ENCODE results near the gene DNASE1L2.

The DNASE1L2 gene

DNA sequence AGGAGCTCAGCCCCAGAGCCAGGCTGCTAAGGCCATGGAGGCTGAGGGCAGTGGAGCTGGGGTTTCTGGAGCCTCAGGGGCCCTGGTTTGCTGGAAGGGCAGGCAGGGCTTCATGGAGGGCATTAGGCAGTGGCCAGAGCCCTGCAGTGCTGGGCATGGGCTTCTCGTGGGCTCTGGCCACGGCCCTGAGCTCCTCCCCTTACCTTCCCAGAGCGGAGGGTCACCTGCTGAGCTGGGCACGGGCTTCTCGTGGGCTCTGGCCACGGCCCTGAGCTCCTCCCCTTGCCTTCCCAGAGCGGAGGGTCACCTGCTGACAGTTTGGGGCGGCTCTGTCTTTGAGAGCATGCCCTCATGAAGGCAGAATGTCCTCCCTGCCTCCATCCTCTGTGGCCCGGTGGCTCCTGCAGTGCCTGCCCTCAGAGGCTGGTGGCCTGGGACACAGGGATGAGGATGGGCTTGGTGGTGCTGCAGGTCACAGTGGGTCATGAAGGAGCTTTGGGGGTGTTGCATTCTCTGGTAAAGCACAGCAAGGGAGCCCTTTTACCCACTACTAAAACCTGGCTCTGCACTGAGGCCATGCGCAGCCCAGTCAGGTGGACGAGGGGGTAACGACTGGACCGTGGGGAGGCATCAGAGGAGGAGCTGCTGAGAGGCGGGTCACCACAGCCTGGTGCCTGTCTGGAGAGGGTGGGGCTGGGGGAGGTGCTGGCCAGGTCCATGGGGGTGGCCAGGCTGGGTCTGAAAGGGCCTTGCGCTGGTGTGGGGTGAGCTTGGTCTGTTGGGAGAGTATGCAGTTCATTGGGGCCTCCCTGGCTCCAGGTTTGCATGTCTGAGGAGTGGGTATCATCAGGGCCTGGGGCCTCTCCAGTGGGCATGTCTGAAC is 34.6 kb downstream of the DNASE1L2 start:
- DNase-seq (ENCODE audit: low spot score): no peak

DNA sequence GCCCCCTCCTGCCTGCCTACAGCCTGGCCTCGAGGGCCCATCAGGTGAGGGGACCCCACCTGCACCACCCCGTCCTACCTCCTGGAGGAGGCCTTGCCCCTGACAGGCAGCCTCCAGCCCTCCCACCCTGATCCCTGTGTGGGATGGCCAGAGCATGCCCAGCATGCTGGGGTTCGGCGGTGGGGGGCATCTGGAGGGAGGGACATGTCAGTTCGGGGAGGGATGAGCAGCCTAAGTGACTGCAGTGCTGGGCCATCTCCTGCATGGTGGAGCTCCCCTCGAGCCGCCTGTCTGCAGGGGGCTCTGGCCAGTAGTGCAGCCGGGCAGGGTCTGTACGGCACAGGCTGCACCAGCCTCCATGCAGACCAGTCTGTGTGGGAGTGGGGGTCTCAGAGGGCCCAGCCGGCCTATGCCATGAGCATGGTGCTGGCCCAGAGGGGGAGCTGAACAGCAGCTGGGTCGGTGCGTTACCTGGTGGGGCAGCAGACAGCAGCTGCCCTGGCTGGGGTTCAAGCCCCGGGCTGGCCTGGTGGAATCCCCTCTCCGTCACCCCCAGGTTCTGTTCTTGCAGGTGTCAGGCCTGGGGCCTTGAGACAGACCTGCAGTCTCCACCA is 35.7 kb downstream of the DNASE1L2 start:
- no peak for DNase-seq (ENCODE audit: low spot score)

DNA sequence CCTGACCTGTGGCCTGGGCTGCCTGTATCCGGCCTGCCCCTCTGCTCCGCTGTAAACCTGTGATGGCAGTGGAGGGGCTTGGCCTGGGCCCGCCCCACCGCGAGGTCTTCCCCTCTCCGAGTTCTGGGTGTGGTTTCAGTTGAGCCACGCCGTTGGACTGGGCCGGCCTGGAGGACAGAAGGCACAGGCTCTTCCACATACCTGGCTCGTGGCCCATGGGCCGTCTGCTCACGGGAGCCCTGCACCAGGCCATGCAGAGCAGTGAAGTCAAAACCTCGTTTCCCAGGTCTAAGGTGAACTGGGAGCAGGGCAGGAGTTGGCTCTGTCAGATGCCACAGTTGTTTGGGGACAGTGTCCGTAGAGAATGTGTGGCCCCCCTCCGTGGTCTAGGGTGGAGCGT is 37.2 kb downstream of the DNASE1L2 start:
- DNase-seq (ENCODE audit: low spot score): no peak

DNA sequence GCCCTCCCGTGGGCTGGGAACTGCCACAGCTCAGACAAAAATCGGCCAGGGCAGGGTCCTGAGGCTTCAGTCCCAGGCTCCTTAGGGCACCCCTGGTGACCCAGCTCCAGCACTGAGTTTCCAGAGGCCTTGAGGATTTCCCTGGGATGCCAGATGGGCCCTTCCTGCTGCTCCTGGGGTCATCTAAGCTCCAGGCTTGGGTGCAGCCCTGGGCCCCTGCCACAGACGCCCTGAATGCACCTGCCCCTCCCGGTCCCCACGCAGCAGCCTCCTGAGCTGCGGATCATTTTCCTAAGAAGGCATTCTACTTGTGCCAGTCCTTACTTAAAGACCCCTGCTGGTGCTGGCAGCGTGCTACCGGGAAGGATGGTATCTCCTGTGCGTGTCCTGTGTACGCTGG is 37.7 kb downstream of the DNASE1L2 start:
- DNase-seq (ENCODE audit: low spot score): no peak

DNA sequence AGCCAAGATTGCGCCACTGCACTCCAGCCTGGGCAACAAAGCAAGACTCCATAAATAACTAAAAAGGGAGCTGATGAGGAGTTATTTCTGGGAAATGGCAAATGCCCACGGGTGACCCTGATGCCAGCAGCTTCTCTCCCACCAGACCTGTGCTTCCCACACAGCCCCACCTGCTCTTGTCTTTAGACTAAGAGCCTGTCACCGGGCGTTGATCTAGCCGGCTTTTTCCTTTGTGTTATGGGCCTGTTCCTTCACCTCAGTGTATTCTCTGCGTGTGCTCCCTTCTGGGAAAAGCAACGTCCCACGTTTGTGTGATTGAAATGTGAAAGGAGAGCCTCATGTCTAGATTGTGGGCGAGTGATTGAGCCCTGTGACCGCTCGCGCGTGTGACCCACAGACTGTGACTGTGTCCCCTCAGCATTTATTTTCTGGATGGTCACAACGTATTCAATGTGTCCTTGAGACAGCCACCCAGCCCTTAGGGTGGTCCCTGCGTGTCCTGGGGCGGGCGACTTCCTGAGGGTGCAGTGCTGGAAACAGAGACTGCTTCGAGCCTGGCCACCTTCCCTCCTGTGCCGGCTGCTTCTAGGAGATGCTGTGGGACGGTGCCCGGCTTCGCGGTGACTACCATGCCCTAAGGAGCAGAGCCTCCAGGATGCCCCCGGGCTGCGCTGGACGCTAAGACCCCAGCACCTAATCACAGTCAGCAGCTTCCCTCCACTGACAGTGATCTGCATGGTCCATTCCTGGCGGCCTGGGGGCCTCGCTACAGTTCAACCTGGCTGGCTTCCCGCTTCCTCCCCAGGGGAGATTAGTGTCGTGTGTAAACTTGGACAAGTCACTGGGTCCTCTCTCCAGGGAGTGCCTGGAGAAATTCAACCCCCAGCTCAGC is 39.5 kb downstream of the DNASE1L2 start:
- no peak for DNase-seq (ENCODE audit: low spot score)

DNA sequence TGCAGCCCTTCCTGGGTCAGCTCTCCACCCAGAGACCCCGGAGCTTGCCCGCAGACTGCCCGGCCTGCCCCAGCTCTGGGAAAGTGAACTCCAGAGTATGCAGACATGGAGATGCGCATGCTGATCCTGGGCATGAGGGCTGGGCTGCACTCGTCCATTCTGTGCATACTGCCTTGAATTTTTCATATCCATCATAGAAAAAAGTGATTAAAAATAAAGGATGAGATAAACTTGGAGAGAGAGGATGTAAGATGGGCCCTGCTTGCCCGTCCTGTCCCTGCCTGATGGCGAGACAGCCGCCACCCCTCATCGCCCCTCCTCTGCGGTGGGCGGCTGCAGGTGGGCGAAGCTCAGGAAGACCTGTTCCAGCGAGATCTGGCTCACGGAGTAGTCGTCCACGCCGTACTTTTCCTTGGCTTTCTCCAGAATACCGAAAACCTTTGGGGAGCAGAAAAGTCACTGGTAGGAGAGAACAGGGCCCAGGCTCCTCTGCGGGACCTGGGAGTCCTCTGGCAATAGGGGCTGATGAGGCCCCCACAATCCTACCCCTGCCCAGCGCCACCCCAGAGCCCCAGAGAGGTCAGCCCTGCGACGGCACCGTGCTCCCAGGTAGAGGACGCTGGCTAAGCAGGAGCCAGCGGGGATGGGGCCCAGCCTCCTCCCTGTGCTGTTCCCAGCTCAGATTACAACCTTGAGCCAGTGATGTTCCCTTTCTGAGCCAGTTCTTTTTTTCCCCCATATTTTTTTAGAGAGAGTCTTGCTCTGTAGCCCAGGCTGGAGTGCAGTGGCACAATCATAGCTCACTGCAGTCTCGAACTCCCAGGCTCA is 40.3 kb downstream of the DNASE1L2 start:
- no peak for DNase-seq (ENCODE audit: low spot score)

DNA sequence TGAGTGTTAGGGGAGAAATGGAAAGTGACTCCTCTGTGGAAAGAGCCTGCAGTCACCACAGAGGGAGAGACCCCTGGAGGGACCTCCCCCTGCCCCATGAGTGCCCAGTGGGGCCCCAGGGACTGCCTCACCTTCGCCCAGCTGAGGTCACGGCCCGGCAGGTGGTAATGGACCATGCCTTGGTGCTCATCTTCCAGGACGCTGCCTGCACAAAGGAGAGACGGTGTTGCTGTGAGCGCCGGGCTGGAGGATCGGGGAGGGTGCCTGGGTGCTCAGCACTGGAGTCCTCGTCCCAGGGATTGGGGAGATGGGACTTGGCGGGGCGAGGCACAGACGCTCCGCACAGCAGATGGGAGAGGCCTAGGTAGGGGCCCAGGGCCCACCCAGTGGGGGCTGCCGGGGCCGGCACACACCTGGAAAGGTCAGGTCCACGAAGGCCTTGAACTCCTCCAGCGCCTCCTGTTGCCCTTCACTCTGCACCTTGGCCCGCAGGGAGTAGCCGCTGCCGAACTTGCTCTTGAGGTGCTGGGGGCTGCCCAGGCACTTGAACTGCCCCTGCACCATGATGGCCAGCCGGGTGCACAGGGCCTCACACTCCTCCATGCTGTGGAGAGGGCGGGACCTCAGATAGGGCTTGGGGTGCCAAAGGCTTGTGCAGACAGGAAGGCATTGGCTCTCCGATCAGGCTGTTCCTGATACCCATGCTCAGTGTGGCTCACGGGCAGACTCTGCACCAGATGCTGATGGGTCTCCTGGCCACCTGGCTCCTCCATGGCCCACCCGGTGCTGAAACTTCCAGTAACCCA is 41.4 kb downstream of the DNASE1L2 start:
- DNase-seq (ENCODE audit: low spot score): no peak

DNA sequence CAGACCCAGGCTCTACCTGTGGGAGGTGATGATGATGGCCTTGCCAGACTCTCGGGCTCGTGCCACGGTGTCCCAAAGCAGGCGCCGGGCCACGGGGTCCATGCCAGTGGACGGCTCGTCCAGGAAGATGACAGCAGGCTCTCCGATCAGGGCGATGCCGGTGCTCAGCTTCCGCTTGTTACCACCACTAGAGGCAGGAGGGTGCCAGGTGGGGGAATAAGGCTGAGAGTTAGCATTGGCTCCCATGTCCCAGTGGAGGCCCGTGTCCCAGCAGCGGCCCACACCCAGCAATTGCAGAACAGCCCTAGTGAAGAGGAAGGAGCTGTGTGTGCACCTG is 42.0 kb downstream of the DNASE1L2 start:
- no peak for DNase-seq (ENCODE audit: low spot score)

DNA sequence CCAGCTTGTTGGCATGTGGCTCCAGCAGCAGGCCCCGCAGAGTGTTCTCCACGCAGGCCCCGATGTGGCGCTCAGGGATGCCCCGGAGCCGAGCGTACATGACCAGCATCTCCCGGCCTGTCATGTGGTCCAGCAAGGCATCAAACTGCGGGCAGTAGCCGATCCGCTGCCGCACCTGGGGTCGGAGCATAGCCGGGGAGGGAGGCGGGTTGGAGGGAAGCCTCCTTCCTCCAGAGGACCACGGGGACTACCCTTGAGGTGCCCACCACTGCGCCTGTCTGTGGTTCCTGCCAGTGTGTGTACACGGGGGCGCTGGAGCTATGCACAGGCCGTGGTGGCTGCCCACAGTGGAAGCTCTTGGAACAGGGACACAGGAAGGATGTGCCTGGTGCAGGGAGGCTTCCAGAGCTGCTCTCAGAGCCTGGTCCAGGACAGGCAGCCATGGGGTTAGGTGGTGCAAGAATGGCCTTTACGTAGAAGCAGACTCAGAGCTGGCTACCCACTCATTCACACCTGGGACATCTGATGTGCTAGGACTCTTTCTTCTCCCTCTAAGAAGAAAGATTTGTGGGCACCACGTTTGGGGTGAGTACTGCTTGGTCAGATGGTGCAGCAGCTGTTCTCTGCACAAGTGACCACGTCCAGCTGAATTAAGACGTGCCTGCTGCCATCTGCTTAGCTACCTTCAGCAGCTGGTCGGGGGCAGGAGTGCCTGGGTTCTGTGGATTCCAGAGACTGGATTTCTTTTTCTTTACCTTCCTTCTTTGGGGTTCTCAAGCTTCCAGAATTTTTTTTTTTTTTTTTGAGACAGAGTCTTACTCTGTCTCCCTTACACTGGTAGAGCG is 42.9 kb downstream of the DNASE1L2 start:
- DNase-seq (ENCODE audit: low spot score): no peak

DNA sequence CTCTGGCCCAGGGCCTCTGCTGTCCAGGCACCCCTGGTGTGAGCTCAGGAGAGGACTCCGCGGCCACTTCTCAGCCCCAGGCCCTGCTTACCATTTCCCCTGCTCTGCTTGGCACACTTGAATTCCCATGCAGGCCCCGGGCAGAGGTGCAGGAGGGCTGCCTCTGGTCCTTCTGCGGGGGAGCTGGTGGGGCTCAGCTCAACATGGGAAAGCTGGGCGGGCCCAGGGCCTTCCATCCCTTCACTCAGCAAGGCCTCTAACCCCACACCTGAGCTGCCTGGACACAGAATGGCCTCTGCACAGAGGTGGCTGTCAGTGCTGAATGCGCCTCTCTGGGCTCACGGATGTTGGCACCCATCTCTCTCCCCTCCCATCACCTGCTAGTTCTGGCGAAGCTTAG is 44.2 kb downstream of the DNASE1L2 start:
- DNase-seq (ENCODE audit: low spot score): no peak

DNA sequence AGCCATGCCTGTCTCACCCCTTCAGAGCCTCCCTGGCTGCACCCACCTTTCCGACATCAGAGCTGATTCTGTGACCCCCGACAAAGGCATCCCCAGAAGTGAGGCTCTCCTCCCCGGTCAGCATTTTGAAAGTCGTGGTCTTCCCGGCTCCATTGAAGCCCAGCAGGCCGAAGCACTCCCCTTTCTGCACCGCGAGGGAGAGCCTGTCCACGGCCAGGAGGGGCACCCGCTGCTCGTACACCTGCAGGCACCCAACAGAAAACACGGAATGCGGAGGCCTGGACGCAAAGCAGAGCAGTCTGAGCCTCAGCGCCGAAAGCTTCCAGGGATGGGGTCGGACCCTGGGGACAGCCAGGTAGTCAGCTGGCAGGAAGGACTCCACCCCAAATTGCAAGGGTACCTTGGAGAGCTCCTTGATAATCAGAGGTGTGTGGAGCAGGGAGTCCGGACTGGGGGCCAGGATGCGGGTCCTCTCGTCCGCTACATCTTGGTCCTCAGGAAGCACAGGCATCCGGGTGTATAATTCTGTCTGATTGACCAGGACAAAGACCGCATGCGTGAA is 44.8 kb downstream of the DNASE1L2 start:
- DNase-seq (ENCODE audit: low spot score): no peak

DNA sequence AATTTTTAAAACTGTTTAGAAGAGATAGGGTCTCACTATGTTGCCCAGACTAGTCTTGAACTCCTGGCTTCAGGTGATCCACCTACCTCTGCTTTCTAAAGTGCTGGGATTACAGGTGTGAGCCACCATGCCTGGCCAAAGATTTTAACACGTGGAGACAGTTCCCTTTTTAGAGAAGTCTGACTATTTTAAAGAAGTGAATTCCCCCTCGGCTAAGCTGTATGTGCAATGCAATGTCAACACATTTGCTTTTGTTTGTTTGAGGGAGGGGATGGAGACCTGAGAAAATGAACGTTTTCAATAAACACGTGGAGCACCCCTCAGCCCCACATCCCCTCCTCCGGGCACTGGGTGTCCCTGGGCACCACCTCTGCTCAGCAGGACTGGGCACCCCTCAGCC is 46.0 kb downstream of the DNASE1L2 start:
- DNase-seq (ENCODE audit: low spot score): no peak

DNA sequence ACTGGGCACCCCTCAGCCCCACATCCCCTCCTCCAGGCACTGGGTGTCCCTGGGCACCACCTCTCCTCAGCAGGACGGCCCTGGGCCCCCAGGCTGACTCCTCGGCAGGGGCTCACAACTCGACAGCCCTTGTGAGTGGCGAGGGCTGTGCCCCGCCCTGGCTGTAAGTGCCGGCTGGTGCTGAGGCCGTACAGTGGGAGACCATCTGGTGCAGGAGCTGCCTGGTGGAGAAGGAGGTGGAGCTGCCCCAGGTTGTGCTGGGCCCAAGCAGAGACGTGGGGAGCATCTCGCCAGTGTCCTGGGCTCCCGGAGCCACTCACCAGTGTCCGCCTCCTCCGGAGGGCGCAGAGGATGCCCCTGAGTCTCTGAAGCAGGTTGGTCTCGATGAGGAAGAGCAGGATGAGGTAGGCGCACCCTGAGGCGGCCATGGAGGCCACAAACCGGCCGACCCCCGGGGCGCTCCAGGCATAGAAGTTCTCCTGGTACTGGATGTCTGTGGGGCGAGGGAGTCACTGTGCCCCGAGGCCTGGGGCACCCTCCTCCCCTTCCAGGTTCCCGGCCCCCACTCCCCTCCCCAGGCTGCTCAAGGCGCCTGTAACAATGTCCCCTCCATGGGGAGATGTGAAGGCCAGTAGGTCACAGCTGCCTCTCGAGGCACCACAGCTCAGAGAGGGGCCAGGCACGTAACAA is 46.8 kb downstream of the DNASE1L2 start:
- no peak for DNase-seq (ENCODE audit: low spot score)

DNA sequence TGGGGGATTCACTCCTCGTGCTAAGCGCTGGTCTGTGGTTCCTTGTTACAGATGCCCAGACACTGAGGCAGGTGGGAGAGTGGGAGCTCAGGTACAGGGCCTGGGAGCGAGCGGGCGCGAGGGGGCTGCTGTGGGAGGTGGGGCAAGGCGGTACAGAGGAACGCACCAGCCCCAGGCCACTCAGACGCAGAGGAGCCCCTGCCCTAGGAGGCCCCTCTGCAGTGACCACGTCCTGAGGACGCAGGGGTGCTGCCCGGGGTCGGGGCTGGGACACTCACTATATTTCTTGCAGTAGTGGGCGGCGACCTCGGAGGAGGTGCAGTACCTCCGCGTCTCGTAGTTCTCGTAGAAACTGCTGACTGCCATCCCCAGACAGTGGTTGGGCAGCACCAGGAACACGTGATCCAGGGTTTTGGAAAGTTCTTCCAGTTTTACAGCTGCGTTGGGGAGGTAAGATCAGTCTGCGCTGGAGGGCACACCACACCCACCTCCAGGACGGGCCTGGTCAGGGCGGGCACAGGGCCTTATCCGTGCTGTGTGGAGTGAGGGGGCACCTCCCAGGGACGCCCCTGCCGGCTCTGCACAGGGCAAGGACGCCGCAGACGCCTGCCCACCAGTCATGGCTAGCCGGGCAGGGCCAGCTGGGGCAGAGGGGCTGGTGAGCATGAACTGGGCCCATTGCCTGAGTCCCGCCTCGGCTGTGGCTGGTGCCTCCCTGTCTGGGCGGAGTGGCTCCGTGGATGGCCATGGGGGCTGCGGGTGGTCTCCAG is 47.9 kb downstream of the DNASE1L2 start:
- DNase-seq (ENCODE audit: low spot score): no peak

DNA sequence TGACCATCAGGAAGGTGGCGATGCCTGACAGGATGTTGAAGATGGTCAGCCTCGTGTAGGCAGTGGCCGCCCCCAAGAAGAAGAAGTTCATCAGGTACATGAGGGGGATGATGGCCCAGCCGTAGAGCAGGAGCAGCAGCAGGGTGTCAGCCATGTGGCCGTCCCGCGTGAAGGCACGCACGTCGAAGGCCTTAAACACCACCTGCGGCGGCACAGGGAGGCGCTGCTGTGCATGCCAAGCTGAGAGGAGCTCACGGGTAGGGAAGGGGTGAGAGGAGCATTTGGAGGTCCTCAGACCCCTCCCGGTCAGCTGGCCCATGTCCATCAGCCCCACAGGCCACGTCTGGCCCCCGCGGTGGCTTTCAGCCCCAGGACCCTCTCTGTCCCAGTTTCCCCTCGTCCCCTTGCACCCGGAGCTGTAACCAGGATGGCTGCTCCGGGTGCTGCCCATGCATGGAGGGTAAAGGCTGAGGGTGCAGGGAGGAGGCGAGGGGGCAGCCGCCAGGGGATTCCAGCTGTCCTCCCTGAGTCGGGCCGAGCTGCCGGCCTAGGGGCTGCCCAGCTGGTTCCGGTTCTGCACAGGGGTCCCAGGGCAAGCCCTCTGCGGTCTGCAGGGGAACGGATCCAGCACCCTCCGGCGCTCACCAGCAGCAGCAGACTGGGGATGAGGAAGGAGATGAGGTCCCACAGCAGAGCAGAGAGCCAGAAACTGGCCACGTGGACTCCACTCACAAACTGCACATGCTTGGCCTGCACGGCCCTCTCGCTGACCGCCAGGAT is 48.7 kb downstream of the DNASE1L2 start:
- no peak for DNase-seq (ENCODE audit: low spot score)

DNA sequence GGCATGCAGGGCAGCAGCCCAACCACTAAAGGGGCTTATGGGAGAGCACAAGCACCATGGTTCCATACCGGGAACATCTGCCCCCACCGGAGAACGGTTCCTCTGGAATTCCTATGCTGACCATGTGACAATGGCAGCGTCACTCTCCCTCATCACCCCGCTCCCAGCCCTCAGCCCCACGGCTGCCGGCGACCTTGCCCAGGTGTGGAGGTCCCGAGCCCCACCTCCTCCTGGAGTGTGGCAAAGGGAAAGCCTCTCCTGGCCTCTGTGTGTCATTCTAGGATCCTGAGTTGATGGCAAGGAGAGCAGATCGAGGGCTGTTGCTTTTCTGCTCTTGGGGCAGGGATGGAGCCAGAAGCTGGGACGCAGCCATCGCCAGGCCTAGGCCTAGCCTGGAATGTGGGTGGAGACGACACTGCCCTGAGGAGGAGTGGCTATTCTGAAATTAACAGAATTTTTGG is 49.5 kb downstream of the DNASE1L2 start:
- no peak for DNase-seq (ENCODE audit: low spot score)

DNA sequence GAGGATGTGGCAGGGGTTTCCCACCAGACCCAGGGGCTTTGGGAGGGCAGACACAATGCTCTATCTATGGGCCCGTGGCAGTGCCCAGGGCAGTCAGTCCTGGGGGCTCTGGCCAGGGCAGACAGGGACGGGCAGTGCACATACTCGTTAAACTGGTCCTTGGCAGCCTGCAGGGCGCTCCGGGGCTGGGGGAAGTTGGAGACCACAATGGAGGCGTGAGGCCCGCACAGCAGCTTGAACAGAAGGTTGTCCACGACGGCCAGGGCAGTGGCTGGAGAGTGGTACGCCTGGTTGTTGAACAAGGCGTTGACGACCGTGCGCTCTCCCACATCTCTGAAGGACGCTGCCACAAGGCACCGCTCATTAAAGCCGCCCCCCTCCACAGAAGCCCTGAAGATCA is 50.3 kb downstream of the DNASE1L2 start:
- DNase-seq (ENCODE audit: low spot score): no peak
